Smooth muscle cell (in vitro differentiated cells): ENCODE results near the gene SNX5. TPM values are rescaled to one million over a fixed set of nuclear protein-coding genes. Genes with fewer than 3 reads are reported as not detected.

Experiments
- DNase-seq: peaks from one replicate; lab custom pipeline; 2025; ENCODE audit not compliant: unreplicated experiment; lab: John Stamatoyannopoulos, UW
- H2AFZ ChIP-seq: fragments of 200-600 bp; sonication (generic); 2 replicates; pipeline ENCODE4 v1.6.0; 2016; ENCODE audit warnings: antibody characterized with exemption, low read depth, mild to moderate bottlenecking
- H3F3A ChIP-seq: fragments of 200-600 bp; sonication (generic); 2 replicates; pipeline ENCODE4 v1.6.0; 2017; ENCODE audit warnings: antibody characterized with exemption, low read depth
- H3K27ac ChIP-seq: fragments of 200-600 bp; sonication (generic); 2 replicates; pipeline ENCODE4 v1.5.1; 2016; ENCODE audit warnings: low read depth, mild to moderate bottlenecking
- H3K27me3 ChIP-seq: fragments of 200-600 bp; sonication (generic); 2 replicates; pipeline ENCODE4 v1.6.1; 2016; ENCODE audit warnings: low read depth, mild to moderate bottlenecking
- H3K36me3 ChIP-seq: fragments of 200-600 bp; sonication (generic); 2 replicates; pipeline ENCODE4 v1.5.1; 2016; ENCODE audit warnings: low read depth
- H3K4me1 ChIP-seq: fragments of 200-600 bp; sonication (generic); 2 replicates; pipeline ENCODE4 v1.5.1; 2016; ENCODE audit warnings: low read depth
- H3K4me2 ChIP-seq: fragments of 200-600 bp; sonication (generic); 2 replicates; pipeline ENCODE4 v1.6.0; 2016; ENCODE audit warnings: mild to moderate bottlenecking
- H3K4me3 ChIP-seq: fragments of 200-600 bp; sonication (generic); 2 replicates; pipeline ENCODE4 v1.5.1; 2016; ENCODE audit warnings: mild to moderate bottlenecking
- H3K79me2 ChIP-seq: fragments of 200-600 bp; sonication (generic); 2 replicates; pipeline ENCODE4 v1.6.0; 2016; ENCODE audit warnings: low read depth, mild to moderate bottlenecking
- H3K9ac ChIP-seq: fragments of 200-600 bp; sonication (generic); 2 replicates; pipeline ENCODE4 v1.6.0; 2016; ENCODE audit warnings: low read depth
- H3K9me3 ChIP-seq: fragments of 200-600 bp; sonication (generic); replicated peaks from 2 replicates; pipeline ENCODE4 v1.5.1; 2016; ENCODE audit warnings: low read depth
- H4K20me1 ChIP-seq: fragments of 200-600 bp; sonication (generic); 2 replicates; pipeline ENCODE4 v1.6.0; 2016; ENCODE audit warnings: low read depth
- CTCF ChIP-seq: fragments of 200-600 bp; sonication (generic); IDR thresholded peaks from 2 replicates; pipeline ENCODE4 v1.5.1; 2017; ENCODE audit warnings: borderline replicate concordance, mild to moderate bottlenecking, antibody characterized with exemption; ENCODE audit not compliant: insufficient read depth, poor library complexity, severe bottlenecking
- WGBS: methylation state at CpG from one replicate; pipeline ENCODE4 v1.1.7; 2016; ENCODE audit warnings: low lambda C conversion rate; 5-methylcytosine and 5-hydroxymethylcytosine counted together
- polyA plus RNA-seq: library from polyadenylated mRNA; unstranded; fragments of >200 nt; fragmentation: Nextera tagmentation; extraction: Ambion mirVana; gene quantifications from 2 replicates; pipeline ENCODE4 v1.2.1, GENCODE V29; 2016
- total RNA-seq: library from RNA; depleted of rRNA; stranded (reverse); fragments of >200 nt; gene quantifications from 2 replicates; pipeline ENCODE4 v1.2.3, GENCODE V29; 2014

The SNX5 gene
- total and polyA plus RNA-seq, 2 experiments from 2014 or later: 46.3 to 100 TPM

GRCh38 chr20:17985388-17986018 is 16.9 kb upstream of the SNX5 start:
- Histone ChIP-seq H3K9ac (no peak overlapping the region), H3K27me3 (no peaks in the 10 kb centered on the region), H2AFZ (no peak overlapping the region), H3F3A (no peaks in the 10 kb centered on the region), H3K79me2 (peaks cover 6% of the 10 kb centered on the region), H3K4me2 (no peak overlapping the region), H4K20me1 (no peaks in the 10 kb centered on the region), H3K27ac (no peak overlapping the region), H3K9me3 (no peaks in the 10 kb centered on the region), H3K4me3 (no peak overlapping the region), H3K4me1 (no peaks in the 10 kb centered on the region), H3K36me3 (no peaks in the 10 kb centered on the region)
- WGBS: 97% methylated on average over 7 of the region's 7 CpGs
- no peak for TF ChIP-seq CTCF
- DNase-seq: no peak

DNA sequence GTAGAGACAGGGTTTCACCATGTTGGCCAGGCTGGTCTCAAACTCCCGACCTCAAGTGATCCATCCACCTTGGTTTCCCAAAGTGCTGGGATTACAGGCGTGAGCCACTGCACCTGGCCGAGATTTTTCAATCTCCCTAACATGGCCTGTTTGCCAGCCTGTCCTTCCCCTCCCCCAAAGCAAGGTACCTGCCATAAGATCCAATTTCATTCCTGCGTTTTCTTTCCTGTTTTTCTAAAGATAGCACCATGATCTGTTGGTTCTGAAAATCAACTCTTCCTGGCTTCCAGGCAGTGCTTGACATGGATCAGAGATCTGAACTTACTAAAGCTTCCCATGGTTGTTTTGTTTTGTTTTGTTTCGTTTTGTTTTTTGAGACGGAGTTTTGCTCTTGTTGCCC is 7.7 kb upstream of the SNX5 start:
- DNase-seq: no peak
- WGBS: 98% methylated on average over 6 of the region's 6 CpGs
- Histone ChIP-seq H3K27ac (no peak overlapping the region), H3K4me1 (peaks cover 22% of the 10 kb centered on the region), H3K4me2 (no peak overlapping the region), H3K27me3 (no peaks in the 10 kb centered on the region), H3K79me2 (peaks cover 40% of the 10 kb centered on the region), H3K9me3 (no peaks in the 10 kb centered on the region), H3K4me3 (no peak overlapping the region), H2AFZ (no peak overlapping the region), H3F3A (no peaks in the 10 kb centered on the region), H4K20me1 (no peaks in the 10 kb centered on the region), H3K9ac (no peak overlapping the region), H3K36me3 (no peaks in the 10 kb centered on the region)
- no peak for TF ChIP-seq CTCF

GRCh38 chr20:17972121-17972520 is 3.5 kb upstream of the SNX5 start:
- H3K9ac ChIP-seq: peak overlapping the region; percentile 98
- H4K20me1 ChIP-seq: peaks cover 10% of the 10 kb centered on the region
- TF ChIP-seq CTCF: no peak
- H3F3A ChIP-seq: peaks cover 5% of the 10 kb centered on the region
- no peaks in the 10 kb centered on the region for H3K36me3 ChIP-seq
- peaks cover 66% of the 10 kb centered on the region for H3K79me2 ChIP-seq
- no peak for DNase-seq
- peak overlapping the region; percentile 89 for H3K4me2 ChIP-seq
- no peaks in the 10 kb centered on the region for H3K27me3 ChIP-seq
- H3K4me1 ChIP-seq: peaks cover 39% of the 10 kb centered on the region
- H3K27ac ChIP-seq: peak overlapping the region; percentile 99
- peak overlapping the region; percentile 54 for H2AFZ ChIP-seq
- WGBS: 69% methylated on average over 2 of the region's 2 CpGs
- H3K4me3 ChIP-seq: peak overlapping the region; percentile 75
- H3K9me3 ChIP-seq: no peaks in the 10 kb centered on the region
